Measurements from ENCODE around the gene MRPL34. TPM values are rescaled to one million over a fixed set of nuclear protein-coding genes. Genes with fewer than 3 reads are reported as not detected.

Gene MRPL34
- total and polyA plus RNA-seq, 9 of the 15 experiments (the other 6 are each of a cell fraction or from before 2014, with no cell fraction given), result 11.5 to 256 (median 72.5) TPM

DNA sequence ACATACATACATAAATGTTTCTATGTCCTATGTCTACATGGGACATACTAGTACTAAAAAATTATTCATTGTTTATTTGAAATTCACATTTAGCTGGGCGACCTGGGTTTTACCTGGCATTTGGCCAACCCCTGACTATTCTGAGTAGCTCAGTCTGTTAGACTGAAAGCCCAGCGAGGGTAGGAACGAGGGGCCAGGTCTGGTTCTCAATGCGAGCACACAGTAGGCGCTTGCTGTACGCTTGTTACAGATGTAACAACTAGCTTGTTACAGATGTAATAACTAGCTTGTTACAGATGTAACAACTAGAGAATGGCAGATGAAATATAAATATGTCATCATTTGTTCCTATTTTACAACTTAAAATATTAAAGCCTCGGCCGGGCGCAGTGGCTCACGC lies 29.9 kb downstream of the MRPL34 start (continued):
- TF ChIP-seq, protein P1, sequence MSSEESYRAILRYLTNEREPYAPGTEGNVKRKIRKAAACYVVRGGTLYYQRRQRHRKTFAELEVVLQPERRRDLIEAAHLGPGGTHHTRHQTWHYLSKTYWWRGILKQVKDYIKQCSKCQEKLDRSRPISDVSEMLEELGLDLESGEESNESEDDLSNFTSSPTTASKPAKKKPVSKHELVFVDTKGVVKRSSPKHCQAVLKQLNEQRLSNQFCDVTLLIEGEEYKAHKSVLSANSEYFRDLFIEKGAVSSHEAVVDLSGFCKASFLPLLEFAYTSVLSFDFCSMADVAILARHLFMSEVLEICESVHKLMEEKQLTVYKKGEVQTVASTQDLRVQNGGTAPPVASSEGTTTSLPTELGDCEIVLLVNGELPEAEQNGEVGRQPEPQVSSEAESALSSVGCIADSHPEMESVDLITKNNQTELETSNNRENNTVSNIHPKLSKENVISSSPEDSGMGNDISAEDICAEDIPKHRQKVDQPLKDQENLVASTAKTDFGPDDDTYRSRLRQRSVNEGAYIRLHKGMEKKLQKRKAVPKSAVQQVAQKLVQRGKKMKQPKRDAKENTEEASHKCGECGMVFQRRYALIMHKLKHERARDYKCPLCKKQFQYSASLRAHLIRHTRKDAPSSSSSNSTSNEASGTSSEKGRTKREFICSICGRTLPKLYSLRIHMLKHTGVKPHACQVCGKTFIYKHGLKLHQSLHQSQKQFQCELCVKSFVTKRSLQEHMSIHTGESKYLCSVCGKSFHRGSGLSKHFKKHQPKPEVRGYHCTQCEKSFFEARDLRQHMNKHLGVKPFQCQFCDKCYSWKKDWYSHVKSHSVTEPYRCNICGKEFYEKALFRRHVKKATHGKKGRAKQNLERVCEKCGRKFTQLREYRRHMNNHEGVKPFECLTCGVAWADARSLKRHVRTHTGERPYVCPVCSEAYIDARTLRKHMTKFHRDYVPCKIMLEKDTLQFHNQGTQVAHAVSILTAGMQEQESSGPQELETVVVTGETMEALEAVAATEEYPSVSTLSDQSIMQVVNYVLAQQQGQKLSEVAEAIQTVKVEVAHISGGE (CRISPR knock-in tag; IDR thresholded peaks at IDR 0.05), result no peak
- TF ChIP-seq CREB3L1 (IDR thresholded peaks at IDR 0.05; ENCODE audit: borderline replicate concordance, low read depth) (peak; percentile 97; the same call in 1 of the 2 replicates), TEAD4 (IDR thresholded peaks at IDR 0.05; ENCODE audit: low read length) (no peak), TEAD4 (CRISPR knock-in tag; IDR thresholded peaks at IDR 0.05; ENCODE audit: borderline replicate concordance) (no peak)

Measured in K562 (cell line).